Measurements from ENCODE around the gene ADAM23.

DNA sequence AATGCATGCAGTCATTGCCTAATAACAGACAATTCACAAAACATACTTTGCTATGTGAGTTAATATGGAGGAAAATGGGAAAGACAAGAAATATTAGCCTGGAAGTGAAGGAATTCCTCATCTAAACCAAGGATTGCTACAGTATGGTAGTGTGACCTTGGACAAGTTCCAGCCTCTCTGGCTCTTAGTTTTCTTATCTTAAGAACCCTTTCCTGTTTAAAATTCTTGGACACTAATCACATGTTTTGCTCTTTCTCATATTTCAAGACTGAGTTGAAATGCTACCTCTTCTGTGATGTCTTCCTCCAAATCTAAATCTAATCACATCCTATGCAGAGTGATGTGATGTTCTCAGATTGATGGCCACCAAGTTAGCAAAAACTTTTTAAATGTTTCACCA is 20.8 kb upstream of the ADAM23 start:
- TF ChIP-seq POLR2A (IDR thresholded peaks at IDR 0.05) = no peak
- TF ChIP-seq EP300 (IDR thresholded peaks at IDR 0.05) = no peak
- TF ChIP-seq, protein P1, sequence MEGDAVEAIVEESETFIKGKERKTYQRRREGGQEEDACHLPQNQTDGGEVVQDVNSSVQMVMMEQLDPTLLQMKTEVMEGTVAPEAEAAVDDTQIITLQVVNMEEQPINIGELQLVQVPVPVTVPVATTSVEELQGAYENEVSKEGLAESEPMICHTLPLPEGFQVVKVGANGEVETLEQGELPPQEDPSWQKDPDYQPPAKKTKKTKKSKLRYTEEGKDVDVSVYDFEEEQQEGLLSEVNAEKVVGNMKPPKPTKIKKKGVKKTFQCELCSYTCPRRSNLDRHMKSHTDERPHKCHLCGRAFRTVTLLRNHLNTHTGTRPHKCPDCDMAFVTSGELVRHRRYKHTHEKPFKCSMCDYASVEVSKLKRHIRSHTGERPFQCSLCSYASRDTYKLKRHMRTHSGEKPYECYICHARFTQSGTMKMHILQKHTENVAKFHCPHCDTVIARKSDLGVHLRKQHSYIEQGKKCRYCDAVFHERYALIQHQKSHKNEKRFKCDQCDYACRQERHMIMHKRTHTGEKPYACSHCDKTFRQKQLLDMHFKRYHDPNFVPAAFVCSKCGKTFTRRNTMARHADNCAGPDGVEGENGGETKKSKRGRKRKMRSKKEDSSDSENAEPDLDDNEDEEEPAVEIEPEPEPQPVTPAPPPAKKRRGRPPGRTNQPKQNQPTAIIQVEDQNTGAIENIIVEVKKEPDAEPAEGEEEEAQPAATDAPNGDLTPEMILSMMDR (IDR thresholded peaks at IDR 0.05) = no peak
- no peak for TF ChIP-seq POLR2AphosphoS5 (IDR thresholded peaks at IDR 0.05)

Measured in upper lobe of left lung (tissue), 4 donors.